Prostate gland (tissue), 2 donors: ENCODE measurements around the gene MYCBPAP.

Source experiments
- POLR2A ChIP-seq: fragments of 450-650 bp; IDR thresholded peaks from one replicate; pipeline ENCODE4 v1.6.1; 2016; ENCODE audit warnings: antibody characterized with exemption, mild to moderate bottlenecking
- POLR2AphosphoS5 ChIP-seq: sonication (generic); formaldehyde crosslinking; IDR thresholded peaks from one replicate; pipeline ENCODE4 v1.6.1; 2017; ENCODE audit warnings: antibody characterized with exemption
- TF ChIP-seq, protein P1 (sequence below), 4 experiments: fragments of 200-600 bp in 2 of 4; fragments of 450-650 bp in 2 of 4; sonication (generic) in 2 of 4; IDR thresholded peaks; 1 replicate in 3 of 4; 2 replicates in 1 of 4; pipeline ENCODE4 v1.5.1; 2016 to 2019; ENCODE audit warnings: antibody characterized with exemption in 4 of 4, mild to moderate bottlenecking in 2 of 4, moderate library complexity in 2 of 4

DNA sequence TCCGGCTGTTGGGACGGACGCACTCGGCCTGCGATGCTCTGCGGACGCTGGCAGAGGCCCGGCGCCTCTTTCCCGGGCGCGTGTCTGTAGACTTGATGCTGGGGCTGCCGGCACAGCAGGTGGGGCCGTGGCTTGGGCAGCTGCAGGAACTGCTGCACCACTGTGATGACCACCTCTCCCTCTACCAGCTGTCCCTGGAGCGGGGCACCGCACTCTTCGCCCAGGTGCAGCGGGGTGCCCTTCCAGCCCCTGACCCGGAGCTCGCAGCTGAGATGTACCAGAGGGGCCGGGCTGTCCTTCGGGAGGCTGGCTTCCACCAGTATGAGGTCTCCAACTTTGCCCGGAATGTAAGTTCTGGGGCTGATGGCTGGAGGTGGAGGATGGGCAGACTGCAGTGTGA, 26.1 kb upstream of the MYCBPAP start:
- TF ChIP-seq POLR2AphosphoS5: no peak
- TF ChIP-seq, protein P1, sequence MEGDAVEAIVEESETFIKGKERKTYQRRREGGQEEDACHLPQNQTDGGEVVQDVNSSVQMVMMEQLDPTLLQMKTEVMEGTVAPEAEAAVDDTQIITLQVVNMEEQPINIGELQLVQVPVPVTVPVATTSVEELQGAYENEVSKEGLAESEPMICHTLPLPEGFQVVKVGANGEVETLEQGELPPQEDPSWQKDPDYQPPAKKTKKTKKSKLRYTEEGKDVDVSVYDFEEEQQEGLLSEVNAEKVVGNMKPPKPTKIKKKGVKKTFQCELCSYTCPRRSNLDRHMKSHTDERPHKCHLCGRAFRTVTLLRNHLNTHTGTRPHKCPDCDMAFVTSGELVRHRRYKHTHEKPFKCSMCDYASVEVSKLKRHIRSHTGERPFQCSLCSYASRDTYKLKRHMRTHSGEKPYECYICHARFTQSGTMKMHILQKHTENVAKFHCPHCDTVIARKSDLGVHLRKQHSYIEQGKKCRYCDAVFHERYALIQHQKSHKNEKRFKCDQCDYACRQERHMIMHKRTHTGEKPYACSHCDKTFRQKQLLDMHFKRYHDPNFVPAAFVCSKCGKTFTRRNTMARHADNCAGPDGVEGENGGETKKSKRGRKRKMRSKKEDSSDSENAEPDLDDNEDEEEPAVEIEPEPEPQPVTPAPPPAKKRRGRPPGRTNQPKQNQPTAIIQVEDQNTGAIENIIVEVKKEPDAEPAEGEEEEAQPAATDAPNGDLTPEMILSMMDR (IDR thresholded peaks at IDR 0.05): no peak
- TF ChIP-seq POLR2A: no peak
